ENCODE measurements around the gene TBX2. TPM values are rescaled to one million over a fixed set of nuclear protein-coding genes. Genes with fewer than 3 reads are reported as not detected.

Gene TBX2
- total RNA-seq, 2 donors from 2014 or later, result 0.07 TPM; not detected in 1

DNA sequence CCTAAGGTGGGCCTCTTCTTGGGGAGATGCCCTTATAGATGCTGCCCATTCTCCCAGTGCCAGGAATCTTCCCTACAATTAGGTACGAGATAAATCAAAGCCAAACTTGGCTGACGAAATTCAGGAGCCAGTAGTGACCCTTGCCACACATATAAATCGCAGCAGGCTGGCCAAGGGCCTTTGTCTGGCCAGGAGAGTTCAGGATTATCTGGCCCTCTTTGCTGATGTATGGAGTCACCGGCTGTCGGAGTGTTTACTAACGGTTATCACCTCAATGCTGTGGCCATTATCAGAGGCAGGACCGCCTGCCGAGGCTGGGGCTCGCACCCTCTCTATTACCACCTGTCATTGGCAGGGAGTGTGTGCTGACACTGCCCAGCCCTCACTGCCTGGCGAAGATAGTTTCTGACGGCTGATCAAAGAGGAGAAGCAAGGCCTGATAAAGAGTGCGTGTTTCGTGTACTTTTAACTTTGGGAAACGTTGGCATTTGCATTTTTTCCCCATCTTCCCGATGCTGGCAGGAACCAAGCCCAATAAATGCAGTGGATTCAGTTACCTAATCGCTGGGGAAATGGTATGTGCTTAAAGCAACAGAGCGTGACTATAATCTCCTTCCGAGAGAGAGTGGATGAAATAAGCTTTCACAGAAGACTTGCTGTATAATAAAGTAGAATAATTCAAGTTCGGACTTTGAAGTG is 32.8 kb upstream of the TBX2 start:
- 59 to 71% methylated on average over 17 to 19 of the region's 19 CpGs for WGBS, 2 experiments (ENCODE audit: insufficient coverage in 1 of 2, insufficient read length in 1 of 2)
- H3K27ac ChIP-seq (ENCODE audit: low read depth, low read length), result no peak overlapping the region
- no peaks in the 10 kb centered on the region for H3K36me3 ChIP-seq (ENCODE audit: control insufficient read depth, insufficient read depth, low read length)
- no peak overlapping the region for H3K4me3 ChIP-seq (ENCODE audit: low read length)
- H3K27me3 Mint-ChIP-seq (ENCODE audit: insufficient read depth), result peaks cover 41% of the 10 kb centered on the region
- H3K27ac Mint-ChIP-seq, result peak overlapping the region; percentile 66
- H3K36me3 Mint-ChIP-seq (ENCODE audit: low read depth), result no peaks in the 10 kb centered on the region
- no peak overlapping the region for H3K9ac ChIP-seq (ENCODE audit: extremely low read depth, low read length, poor library complexity, severe bottlenecking)
- peaks cover 16% of the 10 kb centered on the region for H3K27me3 ChIP-seq (ENCODE audit: control insufficient read depth, insufficient read depth, low read length, poor library complexity, severe bottlenecking)
- peaks cover 7% of the 10 kb centered on the region for H3K4me1 ChIP-seq (ENCODE audit: control insufficient read depth, insufficient read depth, low read length)
- TF ChIP-seq, protein P1, sequence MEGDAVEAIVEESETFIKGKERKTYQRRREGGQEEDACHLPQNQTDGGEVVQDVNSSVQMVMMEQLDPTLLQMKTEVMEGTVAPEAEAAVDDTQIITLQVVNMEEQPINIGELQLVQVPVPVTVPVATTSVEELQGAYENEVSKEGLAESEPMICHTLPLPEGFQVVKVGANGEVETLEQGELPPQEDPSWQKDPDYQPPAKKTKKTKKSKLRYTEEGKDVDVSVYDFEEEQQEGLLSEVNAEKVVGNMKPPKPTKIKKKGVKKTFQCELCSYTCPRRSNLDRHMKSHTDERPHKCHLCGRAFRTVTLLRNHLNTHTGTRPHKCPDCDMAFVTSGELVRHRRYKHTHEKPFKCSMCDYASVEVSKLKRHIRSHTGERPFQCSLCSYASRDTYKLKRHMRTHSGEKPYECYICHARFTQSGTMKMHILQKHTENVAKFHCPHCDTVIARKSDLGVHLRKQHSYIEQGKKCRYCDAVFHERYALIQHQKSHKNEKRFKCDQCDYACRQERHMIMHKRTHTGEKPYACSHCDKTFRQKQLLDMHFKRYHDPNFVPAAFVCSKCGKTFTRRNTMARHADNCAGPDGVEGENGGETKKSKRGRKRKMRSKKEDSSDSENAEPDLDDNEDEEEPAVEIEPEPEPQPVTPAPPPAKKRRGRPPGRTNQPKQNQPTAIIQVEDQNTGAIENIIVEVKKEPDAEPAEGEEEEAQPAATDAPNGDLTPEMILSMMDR (conservative IDR thresholded peaks at IDR 0.05), result no peak
- H3K4me3 Mint-ChIP-seq, result no peak overlapping the region
- DNase-seq, result peak; percentile 90
- H3K4me1 Mint-ChIP-seq, result peaks cover 41% of the 10 kb centered on the region
- no peaks in the 10 kb centered on the region for H3K9me3 ChIP-seq (ENCODE audit: control insufficient read depth, low read length)
- H3K9me3 Mint-ChIP-seq, result no peaks in the 10 kb centered on the region

DNA sequence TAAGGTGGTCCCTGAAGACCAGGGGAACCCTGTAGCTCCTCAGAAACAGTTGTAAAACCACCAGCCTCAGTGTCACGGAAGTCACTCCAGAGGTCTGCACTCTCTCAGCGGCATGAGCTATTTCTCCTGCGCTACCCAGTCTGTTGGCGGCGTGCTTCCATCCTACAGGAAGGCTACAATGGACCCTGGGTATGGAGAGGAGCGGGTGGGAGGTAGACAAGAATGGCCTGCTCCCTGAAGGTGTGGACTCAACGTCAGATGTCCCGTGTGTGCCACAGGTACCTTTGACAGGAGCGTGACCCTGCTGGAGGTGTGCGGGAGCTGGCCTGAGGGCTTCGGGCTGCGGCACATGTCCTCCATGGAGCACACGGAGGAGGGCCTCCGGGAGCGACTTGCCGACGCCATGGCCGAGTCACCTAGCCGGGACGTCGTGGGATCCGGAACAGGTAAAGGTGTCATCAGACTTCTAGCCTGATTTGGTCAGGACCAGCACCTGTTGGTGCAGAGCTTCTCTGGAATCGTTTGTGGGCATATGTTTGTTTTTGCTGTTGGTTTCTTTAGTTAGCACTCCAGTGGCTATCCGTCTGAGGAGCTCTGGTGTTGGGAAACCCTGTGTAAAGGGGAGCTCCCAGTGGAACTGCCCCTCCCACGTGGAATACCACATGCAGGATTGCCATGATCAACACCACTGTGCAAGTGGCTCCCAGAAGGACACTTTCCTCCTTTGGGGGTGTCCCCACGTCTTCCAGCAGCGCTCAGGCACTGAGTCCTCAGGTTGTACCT is 31.4 kb upstream of the TBX2 start:
- H3K27ac Mint-ChIP-seq, result no peak overlapping the region
- H3K9me3 ChIP-seq (ENCODE audit: control insufficient read depth, low read length), result no peaks in the 10 kb centered on the region
- peaks cover 7% of the 10 kb centered on the region for H3K4me1 ChIP-seq (ENCODE audit: control insufficient read depth, insufficient read depth, low read length)
- DNase-seq, result no peak
- no peaks in the 10 kb centered on the region for H3K9me3 Mint-ChIP-seq
- peaks cover 38% of the 10 kb centered on the region for H3K27me3 Mint-ChIP-seq (ENCODE audit: insufficient read depth)
- H3K36me3 ChIP-seq (ENCODE audit: control insufficient read depth, insufficient read depth, low read length), result no peaks in the 10 kb centered on the region
- 93 to 97% methylated on average over 20 to 27 of the region's 27 CpGs for WGBS, 2 experiments (ENCODE audit: insufficient coverage in 1 of 2, insufficient read length in 1 of 2)
- H3K4me1 Mint-ChIP-seq, result peaks cover 33% of the 10 kb centered on the region
- TF ChIP-seq, protein P1 (conservative IDR thresholded peaks at IDR 0.05), result no peak
- H3K27me3 ChIP-seq (ENCODE audit: control insufficient read depth, insufficient read depth, low read length, poor library complexity, severe bottlenecking), result peaks cover 9% of the 10 kb centered on the region
- no peak overlapping the region for H3K9ac ChIP-seq (ENCODE audit: extremely low read depth, low read length, poor library complexity, severe bottlenecking)
- no peak overlapping the region for H3K27ac ChIP-seq (ENCODE audit: low read depth, low read length)
- no peak overlapping the region for H3K4me3 Mint-ChIP-seq
- H3K36me3 Mint-ChIP-seq (ENCODE audit: low read depth), result no peaks in the 10 kb centered on the region
- no peak overlapping the region for H3K4me3 ChIP-seq (ENCODE audit: low read length)

DNA sequence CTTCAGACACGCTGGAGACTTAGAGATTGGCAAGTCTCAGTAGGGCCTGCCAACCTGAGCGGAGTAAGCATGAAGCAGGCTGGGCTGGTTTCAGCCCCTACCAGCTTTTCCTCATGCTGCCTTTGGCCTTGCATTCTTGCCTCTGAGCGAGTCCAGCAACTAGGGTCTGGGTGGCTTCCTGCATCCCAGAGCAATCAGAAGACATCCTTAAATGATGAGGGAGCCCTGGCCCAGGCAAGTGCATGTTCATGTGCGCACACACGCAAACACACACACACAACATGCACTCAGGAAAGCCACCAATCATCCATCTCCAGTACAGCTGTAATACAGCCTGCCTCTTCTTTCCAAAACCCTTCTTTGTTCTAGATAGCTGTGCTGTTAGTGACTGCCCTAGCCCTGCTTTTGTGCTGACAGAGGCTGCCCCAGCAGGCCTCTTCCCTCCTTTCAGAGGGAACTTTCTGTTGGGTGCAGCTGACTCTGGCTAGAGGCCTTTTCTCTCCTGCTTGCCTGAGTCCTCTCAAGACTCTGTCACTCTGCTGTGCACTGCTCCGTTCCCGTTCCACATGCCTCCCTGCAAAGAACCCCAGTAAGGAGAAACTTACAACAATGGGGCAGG is 30.7 kb upstream of the TBX2 start:
- no peak overlapping the region for H3K27ac ChIP-seq (ENCODE audit: low read depth, low read length)
- DNase-seq, result peak; percentile 47
- H3K27ac Mint-ChIP-seq, result no peak overlapping the region

More for the DNA sequence above, 30.7 kb upstream of the TBX2 start:
- Histone ChIP-seq H3K27me3 (ENCODE audit: control insufficient read depth, insufficient read depth, low read length, poor library complexity, severe bottlenecking) (peaks cover 6% of the 10 kb centered on the region), H3K36me3 (ENCODE audit: control insufficient read depth, insufficient read depth, low read length) (no peaks in the 10 kb centered on the region), H3K4me3 (ENCODE audit: low read length) (no peak overlapping the region), H3K9me3 (ENCODE audit: control insufficient read depth, low read length) (no peaks in the 10 kb centered on the region), H3K4me1 (ENCODE audit: control insufficient read depth, insufficient read depth, low read length) (peaks cover 7% of the 10 kb centered on the region), H3K9ac (ENCODE audit: extremely low read depth, low read length, poor library complexity, severe bottlenecking) (no peak overlapping the region)
- TF ChIP-seq, protein P1 (conservative IDR thresholded peaks at IDR 0.05), result no peak
- Mint-ChIP-seq H3K36me3 (ENCODE audit: low read depth) (no peaks in the 10 kb centered on the region), H3K27me3 (ENCODE audit: insufficient read depth) (peaks cover 33% of the 10 kb centered on the region), H3K4me1 (peaks cover 31% of the 10 kb centered on the region), H3K9me3 (no peaks in the 10 kb centered on the region), H3K4me3 (no peak overlapping the region)
- 77 to 95% methylated on average over 4 to 7 of the region's 7 CpGs for WGBS, 2 experiments (ENCODE audit: insufficient coverage in 1 of 2, insufficient read length in 1 of 2)
